LNCAP (cell line): ENCODE data around the gene RUBCNL.

Experiments
- CTCF ChIP-seq: fragments of 450-650 bp; IDR thresholded peaks from 2 replicates; pipeline ENCODE4 v1.5.1; 2017; ENCODE audit warnings: mild to moderate bottlenecking

The RUBCNL gene

DNA sequence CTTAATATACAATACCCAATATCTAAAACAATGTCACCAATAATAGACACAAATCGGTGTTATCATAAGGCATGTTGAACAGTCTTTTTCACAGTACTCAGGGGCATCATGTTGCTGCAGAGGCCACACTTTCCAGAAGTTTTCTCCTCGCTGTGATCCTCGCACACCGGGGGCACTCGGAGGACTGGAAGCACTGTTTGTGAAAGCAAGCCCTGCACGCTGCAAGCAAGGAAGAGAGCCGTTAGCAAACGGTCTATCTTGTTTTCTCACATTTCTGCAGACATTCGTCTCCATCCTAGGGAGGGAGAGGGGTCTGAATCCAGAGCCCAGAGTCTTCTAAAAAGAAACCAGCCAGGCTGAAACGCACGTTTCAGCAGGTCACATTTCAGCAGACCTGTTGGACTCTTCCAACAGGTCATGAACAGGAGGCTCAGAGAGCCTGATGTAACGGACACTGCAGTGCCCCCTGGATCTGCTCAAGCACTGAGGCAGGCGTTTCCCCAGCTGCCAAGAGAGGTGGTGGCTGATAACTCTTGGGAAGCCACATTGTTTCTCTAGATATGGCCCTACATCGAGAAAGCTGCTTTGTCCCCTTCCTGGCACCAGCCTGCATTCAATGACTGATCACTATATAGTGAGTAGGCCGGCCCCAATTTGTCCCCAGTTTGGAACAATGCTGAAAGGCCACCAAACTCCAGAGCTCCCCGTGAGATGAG is 43.6 kb downstream of the RUBCNL start:
- no peak for TF ChIP-seq CTCF

GRCh38 chr13:46342538-46342937 is 44.5 kb downstream of the RUBCNL start:
- peak; percentile 35 for TF ChIP-seq CTCF

GRCh38 chr13:46341112-46341711 is 45.8 kb downstream of the RUBCNL start:
- no peak for TF ChIP-seq CTCF

- no peak for TF ChIP-seq CTCF
These were observed 46.4 kb downstream of the RUBCNL start for GRCh38 chr13:46340631-46341111.

DNA sequence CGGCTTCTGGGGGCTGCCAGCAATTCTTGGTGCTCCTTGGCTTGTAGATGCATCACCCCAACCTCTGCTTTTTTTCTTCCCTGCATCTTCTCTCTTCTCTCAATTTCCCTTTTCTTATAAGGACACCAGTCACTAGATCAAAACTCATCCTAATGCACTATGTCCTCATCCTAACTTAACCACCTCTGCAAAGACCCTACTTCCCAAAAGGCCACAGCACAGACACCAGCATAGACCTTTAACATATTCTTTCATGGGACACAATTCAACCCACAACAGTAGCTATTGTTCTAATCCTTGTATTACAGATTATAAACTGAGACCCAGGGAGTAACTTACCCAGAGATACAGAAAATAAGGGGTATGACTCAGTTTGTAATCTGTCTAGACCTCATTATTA is 47.0 kb downstream of the RUBCNL start:
- no peak for TF ChIP-seq CTCF

GRCh38 chr13:46339035-46339666 is 47.9 kb downstream of the RUBCNL start:
- no peak for TF ChIP-seq CTCF

DNA sequence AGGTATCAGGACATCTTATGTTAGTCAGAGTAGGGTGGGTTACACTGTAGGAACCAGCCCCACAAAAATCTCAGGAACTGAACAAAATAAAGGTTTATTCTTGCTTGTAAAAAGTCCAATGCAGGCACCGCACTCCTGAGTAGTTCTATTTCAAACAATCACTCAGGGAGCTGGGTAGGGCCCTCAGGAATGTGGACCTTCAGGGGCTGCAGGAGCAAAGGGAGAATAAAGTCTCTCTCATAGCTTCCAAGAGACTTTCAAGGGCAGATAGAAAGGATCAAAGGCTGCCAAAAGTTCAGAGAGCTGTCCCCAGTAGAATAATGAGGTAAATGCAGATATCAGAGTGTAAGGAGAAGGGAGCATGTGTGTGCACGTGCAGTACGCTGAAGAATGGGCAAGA is 49.4 kb downstream of the RUBCNL start:
- no peak for TF ChIP-seq CTCF
